Activated naive CD8-positive, alpha-beta T cell treated with anti-CD3 and anti-CD28 coated beads for 36 hours (primary cell): ENCODE measurements around the gene TMEM109. TPM values are rescaled to one million over a fixed set of nuclear protein-coding genes. Genes with fewer than 3 reads are reported as not detected.

Experiments
- DNase-seq: peaks from one replicate; pipeline ENCODE4 v3.0.0; 2021
- H3K27ac Mint-ChIP-seq: one replicate; pipeline ENCODE4 v1.8.0; 2022; ENCODE audit warnings: mild to moderate bottlenecking, moderate library complexity, mixed read lengths
- H3K27me3 Mint-ChIP-seq: one replicate; pipeline ENCODE4 v1.8.0; 2022; ENCODE audit warnings: mild to moderate bottlenecking, mixed read lengths
- H3K36me3 Mint-ChIP-seq: one replicate; pipeline ENCODE4 v1.8.0; 2021; ENCODE audit warnings: mild to moderate bottlenecking, mixed read lengths
- H3K4me1 Mint-ChIP-seq: one replicate; pipeline ENCODE4 v1.8.0; 2021; ENCODE audit warnings: mixed read lengths
- H3K4me3 Mint-ChIP-seq: one replicate; pipeline ENCODE4 v1.8.0; 2022; ENCODE audit warnings: mild to moderate bottlenecking, moderate library complexity, mixed read lengths
- H3K9me3 Mint-ChIP-seq: one replicate; pipeline ENCODE4 v1.8.0; 2022; ENCODE audit warnings: mixed read lengths
- total RNA-seq, 2 experiments: library from RNA; stranded (reverse); gene quantifications; one replicate each; pipeline ENCODE4 v1.2.3, GENCODE V29; 2021

The TMEM109 gene
- total RNA-seq, 2 experiments from 2014 or later: 109 to 113 TPM

DNA sequence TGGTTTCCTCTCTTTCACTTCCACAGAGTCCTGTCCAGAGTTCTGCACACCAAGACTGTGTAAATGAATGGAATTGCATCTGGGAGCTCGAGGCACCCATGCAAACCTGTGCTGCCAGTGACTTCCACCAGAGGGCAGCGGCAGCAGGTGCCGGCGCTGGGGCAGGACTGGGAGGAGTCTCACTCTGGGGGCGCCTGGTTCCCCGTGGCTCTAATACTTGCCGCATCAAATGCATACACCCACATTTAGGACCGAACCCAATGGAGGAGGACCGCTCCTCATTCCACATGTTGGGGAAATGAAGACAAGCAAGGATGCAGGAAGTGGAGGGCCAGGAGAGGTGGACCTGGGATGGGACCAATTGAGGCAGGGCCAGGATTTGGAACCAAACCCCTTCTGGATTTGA lies 56.4 kb downstream of the TMEM109 start:
- Mint-ChIP-seq H3K9me3 (peaks cover 8% of the 10 kb centered on the region), H3K27me3 (peaks cover 4% of the 10 kb centered on the region), H3K27ac (peak overlapping the region; percentile 71), H3K36me3 (peaks cover 36% of the 10 kb centered on the region), H3K4me1 (peaks cover 24% of the 10 kb centered on the region), H3K4me3 (peak overlapping the region; percentile 91)
- DNase-seq: peak; percentile 84

DNA sequence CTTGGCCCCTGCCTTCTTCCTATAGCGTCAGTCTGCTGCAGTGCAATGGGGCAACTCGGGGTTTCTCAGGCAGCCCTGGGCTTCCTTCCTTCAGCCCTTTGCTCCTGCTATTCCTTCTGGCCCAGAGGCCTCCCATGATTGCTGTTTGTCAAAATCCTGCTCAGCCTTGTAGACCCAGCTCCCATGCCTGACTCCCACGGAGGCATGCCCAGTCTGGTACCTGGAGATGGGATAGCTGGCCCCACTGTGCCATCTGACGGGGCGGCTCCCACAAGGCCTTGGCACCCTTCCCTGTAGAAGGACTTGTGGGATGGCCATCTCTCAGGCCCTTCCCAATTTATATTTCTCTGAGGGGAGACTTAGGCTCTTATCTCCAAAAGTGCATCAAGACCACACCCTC lies 56.9 kb downstream of the TMEM109 start:
- DNase-seq: no peak
- H3K4me3 Mint-ChIP-seq: peak overlapping the region; percentile 91
- H3K36me3 Mint-ChIP-seq: peaks cover 38% of the 10 kb centered on the region
- H3K9me3 Mint-ChIP-seq: peaks cover 8% of the 10 kb centered on the region
- H3K27ac Mint-ChIP-seq: peak overlapping the region; percentile 99
- peaks cover 4% of the 10 kb centered on the region for H3K27me3 Mint-ChIP-seq
- H3K4me1 Mint-ChIP-seq: peaks cover 26% of the 10 kb centered on the region

DNA sequence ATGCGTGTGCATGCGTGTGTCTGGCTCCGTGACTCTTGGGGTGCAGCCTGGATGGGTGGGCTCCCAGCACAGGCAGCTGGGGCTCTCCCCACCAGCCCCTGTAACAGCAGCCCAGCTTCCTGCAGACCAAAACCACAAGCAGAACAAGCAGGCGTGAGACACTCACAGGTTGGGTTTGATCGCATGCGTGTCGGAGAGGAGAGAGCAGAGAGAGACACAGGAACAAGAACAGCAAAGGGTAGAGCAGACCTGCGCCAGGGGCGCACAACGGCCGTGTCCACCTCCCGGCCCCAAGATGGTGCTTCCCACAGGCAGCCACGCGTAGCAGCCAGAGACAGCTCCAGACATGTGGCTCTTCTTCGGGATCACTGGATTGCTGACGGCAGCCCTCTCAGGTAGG lies 57.6 kb downstream of the TMEM109 start, which contains the start of gene CD6:
Gene CD6 (plus strand): TSS at position 161 of the 400 bp plus-strand sequence. CDS start 186 bp downstream, at position 347.
- H3K27me3 Mint-ChIP-seq: peaks cover 4% of the 10 kb centered on the region
- H3K36me3 Mint-ChIP-seq: peaks cover 44% of the 10 kb centered on the region
- peak within 1 kb of the TSS; percentile 91 for H3K4me3 Mint-ChIP-seq
- peak within 1 kb of the TSS; percentile 99 for H3K27ac Mint-ChIP-seq
- H3K9me3 Mint-ChIP-seq: peaks cover 8% of the 10 kb centered on the region
- peaks cover 31% of the 10 kb centered on the region for H3K4me1 Mint-ChIP-seq
- peak; percentile 71 for DNase-seq

DNA sequence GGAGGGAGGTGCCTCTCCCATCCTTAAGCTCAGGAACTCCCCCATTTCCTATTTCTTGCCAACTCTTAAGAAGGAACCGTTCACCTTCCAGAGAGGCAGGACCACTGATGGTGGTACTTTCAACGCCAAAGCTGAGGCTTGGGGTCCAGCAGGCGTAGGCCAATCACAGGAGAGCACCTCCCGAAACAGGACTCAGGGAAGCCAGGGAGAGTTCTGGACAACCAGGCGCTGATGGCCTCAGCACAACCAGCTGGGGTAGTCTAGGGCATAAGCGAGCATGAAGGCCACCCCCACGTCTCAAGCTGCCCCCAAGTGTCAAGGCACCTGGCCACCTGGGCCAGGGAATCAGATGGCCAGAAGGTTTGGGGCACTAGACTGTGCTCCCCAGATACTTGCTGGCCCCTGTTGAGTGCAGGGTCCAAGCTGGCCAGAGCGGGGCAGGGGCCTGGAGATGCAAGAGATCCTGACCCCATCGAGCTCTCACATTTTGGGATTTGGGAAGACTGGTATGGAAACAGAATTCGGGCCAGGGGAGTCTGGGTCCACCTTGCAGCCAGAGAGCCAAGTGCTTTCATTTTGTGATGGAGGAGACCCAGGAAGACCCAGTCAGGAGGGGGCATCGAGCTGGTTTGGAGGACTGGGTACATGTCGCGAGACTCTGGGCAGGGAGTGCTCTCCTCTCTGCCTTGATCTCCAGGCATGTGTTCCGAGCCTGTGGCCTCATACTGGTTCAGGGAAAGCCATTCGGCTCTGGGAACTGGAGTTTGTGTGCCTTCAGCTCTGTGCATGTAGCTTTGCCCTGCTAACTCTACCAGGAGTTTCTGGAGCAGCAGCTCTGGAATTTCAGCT lies 58.4 kb downstream of the TMEM109 start:
- Mint-ChIP-seq H3K4me1 (peaks cover 39% of the 10 kb centered on the region), H3K4me3 (peak overlapping the region; percentile 91), H3K27ac (peak overlapping the region; percentile 99), H3K9me3 (peaks cover 7% of the 10 kb centered on the region), H3K27me3 (peaks cover 4% of the 10 kb centered on the region), H3K36me3 (peaks cover 49% of the 10 kb centered on the region)
- no peak for DNase-seq

Other genes with a start within 250 kb of the TMEM109 start
- not detected for gene MS4A8, start 214.5 kb upstream of the TMEM109 start, total RNA-seq
- gene MS4A18, start 189.4 kb upstream of the TMEM109 start, total RNA-seq: not detected
- gene MS4A15, start 157.3 kb upstream of the TMEM109 start, total RNA-seq: not detected
- gene MS4A10, start 128.8 kb upstream of the TMEM109 start, total RNA-seq: not detected
- gene CCDC86, start 72.0 kb upstream of the TMEM109 start, total RNA-seq: 10 to 100 TPM; 94.4 to 96.3 TPM
- under 1 TPM; 0.12 to 0.16 TPM for gene PTGDR2, start 58.2 kb upstream of the TMEM109 start, total RNA-seq
- not detected for gene ZP1, start 46.6 kb upstream of the TMEM109 start, total RNA-seq
- 100 to 1,000 TPM; 209 to 213 TPM for gene PRPF19, start 7.6 kb upstream of the TMEM109 start, total RNA-seq
- gene TMEM132A, start 10.3 kb downstream of the TMEM109 start, total RNA-seq: 1 to 10 TPM; 1.3 to 1.4 TPM
- 1 to 10 TPM; 6.3 to 6.9 TPM for gene SLC15A3, start 38.0 kb downstream of the TMEM109 start, total RNA-seq
- 100 to 1,000 TPM; 167 to 169 TPM for gene CD6, start 57.5 kb downstream of the TMEM109 start, total RNA-seq
- 100 to 1,000 TPM; 196 to 197 TPM for gene CD5, start 188.3 kb downstream of the TMEM109 start, total RNA-seq
- gene VPS37C, start 247.3 kb downstream of the TMEM109 start, total RNA-seq: 1 to 10 TPM; 8.1 to 8.8 TPM